Fibroblast of pulmonary artery (primary cell): Measurements from ENCODE around the gene CPT1C.
A peak's percentile ranks its signal among the peaks of the same experiment; 100 is the strongest.
"Not testable (repeated sequence)": the region's sequence is repeated elsewhere in the genome, so short reads cannot be mapped to it uniquely, and the experiment has no call there.

ENCODE experiments used
- DNase-seq: peaks from one replicate; pipeline ENCODE4 v3.0.0-alpha.2; 2010; ENCODE audit warnings: low read depth
- H3K4me3 ChIP-seq: replicated peaks from 2 replicates; pipeline ENCODE4 v1.5.1; 2011; ENCODE audit warnings: low read depth, mild to moderate bottlenecking, control low read depth, low read length, moderate library complexity
- TF ChIP-seq, protein P1 (sequence below): IDR thresholded peaks from 2 replicates; pipeline ENCODE4 v1.5.1; 2011; ENCODE audit warnings: mild to moderate bottlenecking, control low read depth, low read length, inconsistent platforms; ENCODE audit errors: missing control alignments

The CPT1C gene

DNA sequence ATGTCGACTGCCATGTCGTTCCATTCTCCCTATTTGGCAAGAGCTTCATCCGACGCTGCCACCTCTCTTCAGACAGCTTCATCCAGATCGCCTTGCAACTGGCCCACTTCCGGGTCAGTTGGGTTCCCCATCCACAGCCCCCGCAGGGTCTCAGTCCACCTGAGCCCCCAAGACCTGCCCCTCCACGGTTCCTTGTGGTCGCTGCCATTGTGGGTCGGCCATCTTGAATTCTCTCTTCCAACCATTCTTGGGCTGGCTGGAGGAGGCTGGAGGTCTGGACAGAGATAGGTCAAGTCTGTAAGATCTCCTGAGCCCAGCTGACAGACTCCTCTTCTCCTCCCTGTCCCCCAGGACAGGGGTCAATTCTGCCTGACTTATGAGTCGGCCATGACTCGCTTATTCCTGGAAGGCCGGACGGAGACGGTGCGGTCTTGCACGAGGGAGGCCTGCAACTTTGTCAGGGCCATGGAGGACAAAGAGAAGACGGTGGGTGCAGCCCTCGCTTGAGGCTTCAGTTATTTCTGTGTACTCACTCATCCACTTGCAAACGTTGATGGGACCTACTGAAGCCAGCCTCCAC, 19.5 kb downstream of the CPT1C start:
- TF ChIP-seq, protein P1, sequence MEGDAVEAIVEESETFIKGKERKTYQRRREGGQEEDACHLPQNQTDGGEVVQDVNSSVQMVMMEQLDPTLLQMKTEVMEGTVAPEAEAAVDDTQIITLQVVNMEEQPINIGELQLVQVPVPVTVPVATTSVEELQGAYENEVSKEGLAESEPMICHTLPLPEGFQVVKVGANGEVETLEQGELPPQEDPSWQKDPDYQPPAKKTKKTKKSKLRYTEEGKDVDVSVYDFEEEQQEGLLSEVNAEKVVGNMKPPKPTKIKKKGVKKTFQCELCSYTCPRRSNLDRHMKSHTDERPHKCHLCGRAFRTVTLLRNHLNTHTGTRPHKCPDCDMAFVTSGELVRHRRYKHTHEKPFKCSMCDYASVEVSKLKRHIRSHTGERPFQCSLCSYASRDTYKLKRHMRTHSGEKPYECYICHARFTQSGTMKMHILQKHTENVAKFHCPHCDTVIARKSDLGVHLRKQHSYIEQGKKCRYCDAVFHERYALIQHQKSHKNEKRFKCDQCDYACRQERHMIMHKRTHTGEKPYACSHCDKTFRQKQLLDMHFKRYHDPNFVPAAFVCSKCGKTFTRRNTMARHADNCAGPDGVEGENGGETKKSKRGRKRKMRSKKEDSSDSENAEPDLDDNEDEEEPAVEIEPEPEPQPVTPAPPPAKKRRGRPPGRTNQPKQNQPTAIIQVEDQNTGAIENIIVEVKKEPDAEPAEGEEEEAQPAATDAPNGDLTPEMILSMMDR: no peak
- peak; percentile 40 for DNase-seq
- H3K4me3 ChIP-seq: no peak overlapping the region

DNA sequence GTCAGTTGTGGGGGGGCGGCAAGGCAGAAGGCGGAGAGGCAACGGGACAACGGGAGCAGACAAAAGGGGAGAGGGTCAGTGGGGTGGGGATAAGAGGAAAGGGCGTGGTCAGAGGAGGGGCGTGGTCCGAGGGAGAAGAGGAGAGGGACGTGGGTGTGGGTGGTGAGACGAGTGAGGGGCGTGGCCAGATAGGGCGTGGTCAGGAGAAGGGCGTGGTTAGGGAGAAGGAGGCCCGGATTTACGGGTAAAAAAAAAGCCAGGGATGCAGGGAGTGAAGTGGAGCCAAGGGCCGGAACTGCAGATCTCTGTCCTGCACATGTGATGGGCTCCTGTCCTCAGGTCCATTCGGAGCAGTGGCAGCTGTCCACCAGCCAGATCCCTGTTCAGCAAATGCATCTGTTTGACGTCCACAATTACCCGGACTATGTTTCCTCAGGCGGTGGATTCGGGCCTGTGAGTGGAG, 21.5 kb downstream of the CPT1C start:
- DNase-seq: peak; percentile 60

DNA sequence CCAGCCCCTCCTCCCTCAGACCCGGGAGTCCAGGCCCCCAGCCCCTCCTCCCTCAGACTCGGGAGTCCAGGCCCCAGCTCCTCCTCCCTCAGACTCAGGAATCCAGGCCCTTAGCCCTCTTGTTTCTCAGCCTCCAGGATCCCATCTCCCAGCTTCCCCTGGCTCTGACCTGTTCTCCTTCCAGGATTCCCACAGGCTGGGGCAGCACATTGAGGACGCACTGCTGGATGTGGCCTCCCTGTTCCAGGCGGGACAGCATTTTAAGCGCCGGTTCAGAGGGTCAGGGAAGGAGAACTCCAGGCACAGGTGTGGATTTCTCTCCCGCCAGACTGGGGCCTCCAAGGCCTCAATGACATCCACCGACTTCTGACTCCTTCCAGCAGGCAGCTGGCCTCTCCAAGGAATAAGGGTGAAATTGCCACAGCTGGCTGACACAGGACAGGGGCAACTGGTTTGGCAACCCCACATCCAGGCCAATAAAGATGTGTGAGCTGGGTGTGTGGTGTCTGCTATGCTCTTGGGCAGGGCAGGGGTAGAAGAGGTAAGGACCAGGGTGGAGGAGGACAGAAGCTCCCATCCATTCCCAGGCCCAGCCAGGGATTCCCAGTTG, 22.4 kb downstream of the CPT1C start:
- DNase-seq: no peak
- TF ChIP-seq, protein P1: no peak
- no peak overlapping the region for H3K4me3 ChIP-seq

More for the DNA sequence above, 21.5 kb downstream of the CPT1C start:
- TF ChIP-seq, protein P1: no peak
- H3K4me3 ChIP-seq: no peak overlapping the region

DNA sequence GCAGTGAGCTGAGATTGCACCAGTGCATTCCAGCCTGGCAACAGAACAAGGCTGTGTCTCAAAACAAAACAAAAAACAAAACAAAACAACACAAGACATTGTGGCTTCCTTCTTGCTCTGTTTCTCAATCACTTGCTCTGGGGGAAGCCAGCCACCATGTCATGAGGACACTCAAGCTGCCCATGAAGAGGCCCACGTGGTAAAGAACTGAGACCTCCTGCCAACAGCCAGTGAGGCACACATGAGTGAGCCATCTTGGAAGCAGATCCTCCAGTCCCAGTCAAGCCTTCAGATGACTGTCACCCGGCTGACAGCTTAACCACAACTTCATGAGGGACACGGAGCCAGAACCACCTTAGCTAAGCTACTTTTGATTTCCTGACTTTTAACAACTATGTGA, 25.2 kb downstream of the CPT1C start:
- TF ChIP-seq, protein P1: no peak
- H3K4me3 ChIP-seq: no peak overlapping the region
- DNase-seq: no peak

DNA sequence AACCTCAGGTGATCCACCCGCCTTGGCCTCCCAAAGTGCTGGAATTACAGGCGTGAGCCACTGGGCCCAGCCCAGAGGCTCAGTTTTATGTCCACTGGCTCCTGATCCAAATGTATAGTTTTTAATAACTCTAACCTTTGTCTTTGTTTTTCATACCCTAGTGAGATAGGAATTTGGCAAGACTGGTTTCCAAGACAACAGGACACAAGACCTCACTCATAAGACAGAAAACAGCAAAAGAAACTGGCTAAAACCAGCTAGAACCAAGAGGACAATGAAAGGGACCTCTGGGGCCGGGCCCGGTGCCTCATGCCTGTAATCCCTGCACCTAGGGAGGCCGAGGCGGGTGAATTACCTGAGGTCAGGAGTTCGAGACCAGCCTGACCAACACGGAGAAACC, 27.6 kb downstream of the CPT1C start:
- H3K4me3 ChIP-seq: no peak overlapping the region

DNA sequence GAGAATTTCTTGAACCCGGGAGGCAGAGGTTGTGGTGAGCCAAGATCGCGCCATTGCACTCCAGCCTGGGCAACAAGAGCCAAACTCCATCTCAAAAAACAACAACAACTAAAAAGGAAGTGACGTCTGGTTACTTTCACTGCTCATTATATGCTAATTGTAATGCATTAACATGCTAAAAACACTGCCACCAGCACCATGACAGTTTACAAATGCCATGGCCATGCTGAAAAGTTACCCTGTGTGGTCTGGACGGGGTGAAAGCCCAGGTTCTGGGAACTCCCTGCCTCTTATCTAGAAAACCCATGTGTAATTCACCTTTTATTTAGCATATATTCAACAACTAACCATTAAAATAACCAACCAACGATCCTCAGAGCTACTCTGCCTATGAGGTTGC, 28.1 kb downstream of the CPT1C start:
- no peak for DNase-seq
- TF ChIP-seq, protein P1: no peak
- no peak overlapping the region for H3K4me3 ChIP-seq

More for the DNA sequence above, 27.6 kb downstream of the CPT1C start:
- TF ChIP-seq, protein P1: no peak
- peak; percentile 67 for DNase-seq

DNA sequence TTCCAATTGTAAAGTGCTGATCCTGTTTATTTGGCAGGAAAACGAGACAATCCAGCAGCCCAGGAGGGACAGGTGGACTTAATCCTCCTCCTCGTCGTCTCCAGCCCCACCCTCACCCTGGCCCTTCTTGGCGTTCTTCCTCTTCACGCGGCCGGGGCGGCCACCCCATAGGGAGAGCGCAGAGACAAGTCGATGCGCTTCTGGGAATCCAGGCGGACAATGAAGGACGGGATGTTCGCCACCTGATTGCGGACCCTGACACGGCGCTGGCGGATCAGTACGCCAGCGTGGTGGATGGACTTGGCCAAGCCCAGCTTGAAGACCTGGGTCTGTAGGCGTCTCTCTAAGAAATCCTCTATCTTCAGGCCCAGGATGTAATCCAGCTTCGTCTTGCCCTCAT, 28.5 kb downstream of the CPT1C start:
- not testable (repeated sequence) for DNase-seq, H3K4me3 ChIP-seq
